RWPE2 (cell line): ENCODE measurements around the gene MLST8.

Experiments used
- ATAC-seq: fragments of 200-7000 bp; cut with Tn5 transposase; 3 replicates; pipeline ENCODE4 v1.9.1; 2021; ENCODE audit warnings: low read depth
- DNase-seq: peaks from one replicate; pipeline ENCODE4 v3.0.0-alpha.2; 2020; ENCODE audit warnings: low spot score
- H3K27ac ChIP-seq: fragments of 450-650 bp; 2 replicates; pipeline ENCODE4 v1.5.1; 2017; ENCODE audit warnings: mild to moderate bottlenecking; ENCODE audit not compliant: poor library complexity, severe bottlenecking
- H3K27me3 ChIP-seq: fragments of 250-450 bp; sonication (Bioruptor Pico); 2 replicates; pipeline ENCODE4 v1.5.1; 2021; ENCODE audit warnings: mild to moderate bottlenecking, moderate library complexity; ENCODE audit not compliant: insufficient read depth, poor library complexity, severe bottlenecking
- H3K36me3 ChIP-seq: fragments of 250-450 bp; sonication (Bioruptor Pico); 2 replicates; pipeline ENCODE4 v1.5.1; 2020; ENCODE audit warnings: low read depth, mild to moderate bottlenecking, moderate library complexity
- H3K4me1 ChIP-seq: fragments of 250-450 bp; sonication (Bioruptor Pico); 2 replicates; pipeline ENCODE4 v1.5.1; 2021; ENCODE audit warnings: mild to moderate bottlenecking, moderate library complexity; ENCODE audit not compliant: insufficient read depth, poor library complexity, severe bottlenecking
- H3K4me3 ChIP-seq: fragments of 250-450 bp; sonication (Bioruptor Pico); 2 replicates; pipeline ENCODE4 v1.5.1; 2021; ENCODE audit warnings: mild to moderate bottlenecking, moderate library complexity; ENCODE audit not compliant: severe bottlenecking
- H3K9me3 ChIP-seq: fragments of 250-450 bp; sonication (Bioruptor Pico); 2 replicates; pipeline ENCODE4 v1.5.1; 2021; ENCODE audit warnings: mild to moderate bottlenecking, moderate library complexity; ENCODE audit not compliant: severe bottlenecking
- CTCF ChIP-seq: fragments of 450-650 bp; IDR thresholded peaks from one replicate; pipeline ENCODE4 v1.5.1; 2017; ENCODE audit warnings: mild to moderate bottlenecking, moderate library complexity; ENCODE audit not compliant: poor library complexity, severe bottlenecking

The MLST8 gene

GRCh38 chr16:2223942-2224486 lies 18.8 kb downstream of the MLST8 start:
- Histone ChIP-seq H3K27ac (peak overlapping the region; percentile 68), H3K27me3 (no peaks in the 10 kb centered on the region), H3K36me3 (peaks cover 8% of the 10 kb centered on the region), H3K4me3 (peak overlapping the region; percentile 85), H3K9me3 (no peaks in the 10 kb centered on the region), H3K4me1 (no peaks in the 10 kb centered on the region)
- ATAC-seq (peak; percentile 44), DNase-seq (peak; percentile 72)
- TF ChIP-seq CTCF: peak; percentile 42

GRCh38 chr16:2226245-2226793 lies 21.1 kb downstream of the MLST8 start:
- no peak for ATAC-seq
- Histone ChIP-seq H3K27ac (peak overlapping the region; percentile 9), H3K4me1 (no peaks in the 10 kb centered on the region), H3K27me3 (no peaks in the 10 kb centered on the region), H3K4me3 (no peak overlapping the region), H3K36me3 (peaks cover 15% of the 10 kb centered on the region), H3K9me3 (no peaks in the 10 kb centered on the region)
- TF ChIP-seq CTCF: no peak
- DNase-seq: no peak

GRCh38 chr16:2226918-2227317 lies 21.7 kb downstream of the MLST8 start:
- Histone ChIP-seq H3K4me1 (no peaks in the 10 kb centered on the region), H3K36me3 (peaks cover 15% of the 10 kb centered on the region), H3K4me3 (no peak overlapping the region), H3K27ac (no peak overlapping the region), H3K9me3 (no peaks in the 10 kb centered on the region), H3K27me3 (no peaks in the 10 kb centered on the region)
- ATAC-seq: no peak
- no peak for DNase-seq
- no peak for TF ChIP-seq CTCF

DNA sequence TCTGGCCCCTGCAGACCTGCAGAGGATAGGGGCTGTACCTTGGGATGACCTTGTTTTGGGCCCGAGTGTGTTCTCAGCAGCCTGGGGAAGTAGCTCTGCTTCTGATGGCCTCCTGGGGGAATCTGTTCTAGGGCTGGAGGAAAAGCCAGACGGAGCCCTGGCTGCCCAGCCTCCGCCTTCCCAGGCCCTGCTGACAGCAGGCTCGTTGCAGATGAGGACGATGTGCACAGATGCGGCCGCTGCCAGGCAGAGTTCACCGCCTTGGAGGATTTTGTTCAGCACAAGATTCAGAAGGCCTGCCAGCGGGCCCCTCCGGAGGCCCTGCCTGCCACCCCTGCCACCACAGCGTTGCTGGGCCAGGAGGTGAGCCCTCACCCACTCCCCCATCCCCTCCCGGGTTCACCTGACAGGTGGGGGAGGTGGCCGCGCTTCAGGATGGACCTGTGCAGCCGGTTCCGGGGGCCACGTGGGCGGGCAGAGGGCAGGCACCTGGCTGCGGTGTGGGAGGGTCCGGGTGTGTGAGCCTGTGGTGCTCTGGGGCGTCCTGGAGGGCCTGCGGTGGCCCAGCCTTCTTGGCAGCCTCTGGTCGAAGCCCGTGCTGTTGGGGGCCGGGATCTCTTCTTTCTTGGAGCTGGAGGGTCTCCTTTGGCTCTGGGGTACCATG lies 23.0 kb downstream of the MLST8 start:
- no peak for TF ChIP-seq CTCF
- no peak overlapping the region for H3K4me3 ChIP-seq
- no peaks in the 10 kb centered on the region for H3K4me1 ChIP-seq
- H3K27ac ChIP-seq: no peak overlapping the region
- peaks cover 19% of the 10 kb centered on the region for H3K36me3 ChIP-seq
- H3K9me3 ChIP-seq: no peaks in the 10 kb centered on the region
- DNase-seq (peak; percentile 68), ATAC-seq (no peak)
- H3K27me3 ChIP-seq: no peaks in the 10 kb centered on the region

GRCh38 chr16:2229091-2229490 lies 23.8 kb downstream of the MLST8 start:
- Histone ChIP-seq H3K27me3 (no peaks in the 10 kb centered on the region), H3K27ac (no peak overlapping the region), H3K9me3 (no peaks in the 10 kb centered on the region), H3K4me3 (no peak overlapping the region), H3K36me3 (peaks cover 19% of the 10 kb centered on the region), H3K4me1 (no peaks in the 10 kb centered on the region)
- peak; percentile 61 for DNase-seq
- TF ChIP-seq CTCF: no peak
- ATAC-seq: no peak
